Fibroblast of peridontal ligament (primary cell): ENCODE measurements around the gene STRN4.
"Not testable (repeated sequence)": the region's sequence is repeated elsewhere in the genome, so short reads cannot be mapped to it uniquely, and the experiment has no call there.

Source experiments
- DNase-seq: peaks from one replicate; pipeline ENCODE4 v3.0.0-alpha.2; 2010; ENCODE audit errors: extremely low read depth

The STRN4 gene

GRCh38 chr19:46772170-46773017 lies 26.1 kb upstream of the STRN4 start:
- DNase-seq = no peak

GRCh38 chr19:46768746-46769145 lies 22.5 kb upstream of the STRN4 start:
- DNase-seq = not testable (repeated sequence)

GRCh38 chr19:46766569-46767317 lies 20.5 kb upstream of the STRN4 start:
- no peak for DNase-seq

- no peak for DNase-seq
Measured at GRCh38 chr19:46764817-46765291, 18.6 kb upstream of the STRN4 start.

DNA sequence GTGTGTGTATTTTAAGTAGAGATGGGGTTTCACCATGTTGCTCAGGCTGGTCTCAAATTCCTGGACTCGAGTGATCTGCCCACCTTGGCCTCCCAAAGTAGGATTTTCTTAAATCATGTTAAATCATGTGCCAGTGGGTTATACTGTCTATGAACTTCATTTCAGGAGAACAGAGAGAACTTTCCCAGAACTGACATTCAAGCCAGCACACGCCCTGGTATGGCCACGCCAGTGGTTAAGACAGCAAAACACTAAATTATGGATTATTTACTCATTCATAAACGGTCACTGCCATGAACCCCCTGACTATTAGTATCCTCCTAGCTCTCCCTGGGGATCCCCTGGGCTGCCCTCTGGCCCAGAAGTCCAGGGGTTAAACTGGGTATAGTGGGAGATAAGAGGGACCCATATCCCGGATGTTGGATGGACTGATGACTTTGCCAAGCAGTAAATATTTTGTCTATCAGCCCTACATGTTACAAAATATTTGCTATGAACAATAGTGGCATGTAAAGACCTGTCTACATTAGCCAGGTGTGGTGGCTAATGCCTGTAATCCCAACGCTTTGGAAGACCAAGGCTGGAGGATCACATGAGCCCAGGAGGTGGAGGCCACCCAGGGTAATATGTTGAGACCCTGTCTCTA lies 16.1 kb upstream of the STRN4 start:
- DNase-seq = no peak

GRCh38 chr19:46761418-46761831 lies 15.2 kb upstream of the STRN4 start:
- DNase-seq = peak; percentile 83

GRCh38 chr19:46760897-46761296 lies 14.6 kb upstream of the STRN4 start:
- DNase-seq = peak; percentile 79

DNA sequence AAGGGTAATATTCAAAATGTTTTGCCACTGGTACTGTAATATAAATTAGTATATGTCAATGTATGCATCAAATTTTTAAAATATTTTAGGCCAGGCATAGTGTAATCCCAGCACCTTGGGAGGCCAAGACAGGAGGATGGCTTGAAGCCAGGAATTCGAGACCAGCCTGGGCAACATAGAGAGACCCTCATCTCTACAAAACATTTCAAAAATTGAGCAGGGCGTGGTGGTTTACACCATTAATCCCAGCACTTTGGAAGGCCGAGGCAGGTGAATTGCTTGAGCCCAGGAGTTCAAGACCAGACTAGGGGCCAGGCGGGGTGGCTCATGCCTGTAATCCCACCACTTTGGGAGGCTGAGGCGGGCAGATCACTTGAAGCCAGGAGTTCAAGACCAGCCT lies 14.1 kb upstream of the STRN4 start:
- DNase-seq = no peak

- DNase-seq = peak; percentile 100
Measured at GRCh38 chr19:46759817-46760333, 13.6 kb upstream of the STRN4 start.

DNA sequence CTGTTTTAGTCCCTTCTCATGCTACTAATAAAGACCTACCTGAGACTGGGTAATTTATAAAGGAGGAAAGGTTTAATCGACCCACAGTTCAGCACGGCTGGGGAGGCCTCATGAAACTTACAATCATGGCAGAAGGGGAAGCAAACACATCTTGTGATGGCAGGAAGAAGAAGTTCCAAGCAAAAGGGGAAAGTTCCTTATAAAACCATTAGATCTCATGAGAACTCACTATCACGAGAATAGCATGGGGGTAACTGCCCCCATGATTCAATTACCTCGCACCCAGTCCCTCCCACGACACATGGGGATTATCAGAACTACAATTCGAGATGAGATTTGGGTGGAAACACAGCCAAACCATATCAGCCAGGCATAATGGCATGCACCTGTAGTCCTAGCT lies 13.0 kb upstream of the STRN4 start:
- no peak for DNase-seq

DNA sequence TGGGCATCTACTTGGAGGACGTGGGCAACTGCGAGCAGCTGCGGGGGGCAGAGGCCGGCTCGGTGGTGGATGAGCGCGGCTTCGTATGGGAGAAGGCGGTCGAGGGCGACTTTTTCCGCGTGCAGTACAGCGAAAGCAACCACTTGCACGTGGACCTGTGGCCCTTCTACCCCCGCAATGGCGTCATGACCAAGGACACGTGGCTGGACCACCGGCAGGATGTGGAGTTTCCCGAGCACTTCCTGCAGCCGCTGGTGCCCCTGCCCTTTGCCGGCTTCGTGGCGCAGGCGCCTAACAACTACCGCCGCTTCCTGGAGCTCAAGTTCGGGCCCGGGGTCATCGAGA lies 10.3 kb upstream of the STRN4 start:
- no peak for DNase-seq

DNA sequence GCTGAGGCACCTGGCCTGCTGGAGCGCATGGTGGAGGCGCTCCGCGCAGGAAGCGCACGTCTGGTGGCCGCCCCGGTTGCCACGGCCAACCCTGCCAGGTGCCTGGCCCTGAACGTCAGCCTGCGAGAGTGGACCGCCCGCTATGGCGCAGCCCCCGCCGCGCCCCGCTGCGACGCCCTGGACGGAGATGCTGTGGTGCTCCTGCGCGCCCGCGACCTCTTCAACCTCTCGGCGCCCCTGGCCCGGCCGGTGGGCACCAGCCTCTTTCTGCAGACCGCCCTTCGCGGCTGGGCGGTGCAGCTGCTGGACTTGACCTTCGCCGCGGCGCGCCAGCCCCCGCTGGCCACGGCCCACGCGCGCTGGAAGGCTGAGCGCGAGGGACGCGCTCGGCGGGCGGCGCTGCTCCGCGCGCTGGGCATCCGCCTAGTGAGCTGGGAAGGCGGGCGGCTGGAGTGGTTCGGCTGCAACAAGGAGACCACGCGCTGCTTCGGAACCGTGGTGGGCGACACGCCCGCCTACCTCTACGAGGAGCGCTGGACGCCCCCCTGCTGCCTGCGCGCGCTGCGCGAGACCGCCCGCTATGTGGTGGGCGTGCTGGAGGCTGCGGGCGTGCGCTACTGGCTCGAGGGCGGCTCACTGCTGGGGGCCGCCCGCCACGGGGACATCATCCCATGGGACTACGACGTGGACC lies 9.7 kb upstream of the STRN4 start:
- DNase-seq = no peak

- DNase-seq = peak; percentile 81
Measured at GRCh38 chr19:46755077-46755852, 9.0 kb upstream of the STRN4 start.

GRCh38 chr19:46753420-46754155 lies 7.3 kb upstream of the STRN4 start:
- no peak for DNase-seq

GRCh38 chr19:46748325-46749109 lies 2.3 kb upstream of the STRN4 start:
- DNase-seq = peak; percentile 64

DNA sequence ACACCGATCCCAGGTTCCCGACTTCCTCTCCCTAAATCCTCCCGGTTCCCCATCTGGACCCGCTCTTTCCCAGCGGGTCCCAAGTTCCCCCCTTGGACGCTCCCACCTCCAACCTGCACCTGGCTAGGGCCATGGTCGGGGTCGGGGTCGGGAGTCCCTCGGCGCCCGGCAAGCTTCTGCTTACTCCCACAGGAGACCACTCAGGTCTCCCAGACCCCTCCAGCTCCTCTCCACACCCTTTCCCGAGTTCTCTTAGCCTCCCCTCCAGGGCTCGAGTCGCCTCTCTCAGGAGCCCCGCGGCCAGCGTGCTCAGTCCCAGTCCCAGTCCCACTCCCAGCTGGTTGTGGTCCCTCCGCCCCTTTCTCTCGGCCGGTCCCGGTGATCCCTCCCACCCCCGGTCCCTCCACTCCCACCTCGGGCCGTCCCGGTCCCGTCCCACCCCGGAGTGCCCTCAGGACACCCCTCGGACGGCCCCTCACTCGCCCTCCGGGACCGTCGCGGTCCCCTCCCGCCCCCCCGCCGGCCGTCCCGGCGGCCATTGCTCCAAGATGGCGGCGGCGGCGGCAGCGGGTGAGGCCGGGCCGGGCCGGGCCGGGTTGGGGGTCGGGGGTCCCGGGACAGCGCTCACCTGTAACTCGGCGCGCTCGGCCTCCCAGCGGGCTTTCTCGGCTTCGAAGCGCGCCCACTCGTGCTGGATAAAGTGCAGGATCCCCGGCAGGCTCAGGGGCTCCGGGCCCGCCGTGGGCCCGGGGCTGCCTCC lies 549 bp downstream of the STRN4 start, which contains the start of gene FKRP:
TSS of gene FKRP (plus strand) at position 537 of the 760 bp plus-strand sequence. CDS start 9,394 bp downstream, outside the sequence.
- DNase-seq = no peak

DNA sequence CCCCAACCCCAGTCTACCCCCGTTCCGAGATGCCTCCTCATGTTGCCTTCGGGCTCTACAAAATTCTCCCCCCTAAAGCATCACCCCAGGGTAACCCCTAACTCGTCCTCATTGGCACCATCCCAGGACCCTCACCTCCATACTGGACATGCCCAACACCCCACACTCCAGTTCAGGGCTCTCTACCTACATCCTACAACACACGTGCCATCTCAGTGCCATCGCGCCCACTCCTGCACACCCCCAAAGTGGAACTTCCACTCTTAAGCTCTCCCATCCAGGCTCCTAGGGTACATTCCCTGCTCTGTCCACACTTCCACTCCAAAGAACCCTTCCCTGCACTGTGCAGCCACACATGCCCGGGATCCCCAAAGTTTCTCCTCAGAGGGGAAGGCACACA lies 1.2 kb downstream of the STRN4 start:
- no peak for DNase-seq

DNA sequence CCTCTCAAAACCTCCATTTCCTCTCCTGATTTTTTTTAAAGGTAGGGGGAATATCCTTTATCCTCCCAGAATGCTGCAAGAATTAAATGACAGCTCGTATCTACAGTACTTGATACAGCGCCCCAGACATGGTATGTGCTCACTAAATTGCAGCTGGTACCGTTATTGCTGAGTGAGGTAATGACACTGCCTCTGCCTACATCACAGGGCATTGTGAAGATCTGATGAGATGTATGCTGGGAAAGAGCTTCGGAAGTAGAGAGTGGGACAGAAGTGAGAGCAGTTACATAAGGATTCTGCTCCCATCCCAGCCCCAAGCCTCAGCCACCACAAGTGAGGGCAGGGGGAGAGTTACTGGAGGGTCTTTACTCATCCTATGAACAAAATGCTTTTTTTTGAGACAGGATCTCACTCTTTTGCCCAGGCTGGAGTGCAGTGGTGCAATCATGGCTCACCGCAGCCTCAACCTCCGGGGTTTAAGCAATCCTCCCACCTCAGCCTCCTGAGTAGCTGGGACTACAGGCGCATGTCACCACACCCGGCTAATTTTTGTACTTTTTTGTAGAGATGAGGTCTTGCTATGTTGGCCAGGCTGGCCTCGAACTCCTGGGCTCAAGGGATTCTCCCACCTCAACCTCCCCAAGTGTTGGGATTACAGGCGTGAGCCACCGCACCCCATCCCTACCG lies 2.1 kb downstream of the STRN4 start:
- DNase-seq = peak; percentile 21
